HG02870 (cell line): Measurements from ENCODE around the gene OR5AU1.
"Not testable (repeated sequence)": the region's sequence is repeated elsewhere in the genome, so short reads cannot be mapped to it uniquely, and the experiment has no call there.

Experiments used
- ATAC-seq: cut with Tn5 transposase; IDR thresholded peaks from one replicate; pipeline ENCODE4 v1.9.1; 2021; ENCODE audit warnings: mild to moderate bottlenecking, moderate library complexity; ENCODE audit not compliant: unreplicated experiment

The OR5AU1 gene

DNA sequence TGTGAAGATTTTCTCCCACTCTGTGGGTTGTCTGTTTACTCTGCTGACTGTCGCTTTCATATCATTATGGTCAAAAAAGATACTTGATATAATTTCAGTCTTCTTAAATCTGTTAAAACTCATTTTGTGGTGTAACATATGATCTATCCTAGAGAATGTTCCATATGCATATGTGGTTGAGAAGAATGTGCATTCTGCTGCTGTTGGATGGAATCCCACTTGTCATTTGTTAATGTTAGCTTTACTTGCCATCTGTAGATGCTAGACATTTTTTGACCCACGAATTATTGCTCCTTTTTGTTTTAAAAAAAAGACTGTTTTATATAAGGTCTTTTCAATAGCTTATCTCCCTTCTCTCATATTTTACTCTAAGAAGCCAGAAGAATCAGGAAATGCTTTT is 26.3 kb upstream of the OR5AU1 start:
- no peak for ATAC-seq

GRCh38 chr14:21171128-21171527 is 15.3 kb upstream of the OR5AU1 start:
- no peak for ATAC-seq

DNA sequence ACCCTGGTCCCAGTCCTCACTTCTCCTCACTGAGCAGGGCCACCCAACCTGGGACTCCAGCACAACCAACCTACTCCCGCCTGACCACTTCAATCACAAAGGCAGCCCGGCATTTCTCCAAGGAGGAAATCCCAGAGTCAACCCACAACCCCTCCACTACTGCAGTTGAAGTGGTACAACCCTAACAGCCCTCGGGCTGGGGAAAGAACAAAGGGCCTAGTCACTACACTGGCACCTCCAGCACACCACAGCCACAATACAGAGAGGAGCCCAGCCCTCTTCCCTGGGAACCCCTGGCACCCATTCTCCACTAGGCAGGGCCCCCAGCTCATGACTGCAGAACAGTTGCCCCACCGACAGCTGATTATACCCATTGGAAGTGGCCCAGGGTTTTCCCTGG is 13.7 kb upstream of the OR5AU1 start:
- ATAC-seq = no peak

DNA sequence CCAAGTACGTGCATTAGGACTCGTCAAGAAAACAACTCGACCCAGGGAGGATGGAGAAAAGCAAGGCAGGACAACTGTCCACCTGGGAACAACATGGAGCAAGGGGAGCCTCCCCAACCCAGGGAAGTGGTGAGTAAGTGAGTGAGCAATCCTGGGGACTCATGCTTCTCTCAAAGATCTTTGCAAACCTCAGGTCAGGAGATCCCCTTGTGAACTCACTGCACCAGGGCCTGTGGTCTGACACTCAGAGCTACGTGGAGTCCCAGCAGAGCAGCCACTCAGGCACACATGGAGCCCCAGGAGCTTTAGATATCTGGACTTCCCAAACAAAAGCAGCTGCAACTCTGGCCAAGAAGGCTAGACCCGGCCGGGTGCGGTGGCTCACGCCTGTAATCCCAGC is 12.2 kb upstream of the OR5AU1 start:
- ATAC-seq = no peak

- ATAC-seq = not testable (repeated sequence)
Observed at GRCh38 chr14:21165670-21166069, 9.8 kb upstream of the OR5AU1 start.

DNA sequence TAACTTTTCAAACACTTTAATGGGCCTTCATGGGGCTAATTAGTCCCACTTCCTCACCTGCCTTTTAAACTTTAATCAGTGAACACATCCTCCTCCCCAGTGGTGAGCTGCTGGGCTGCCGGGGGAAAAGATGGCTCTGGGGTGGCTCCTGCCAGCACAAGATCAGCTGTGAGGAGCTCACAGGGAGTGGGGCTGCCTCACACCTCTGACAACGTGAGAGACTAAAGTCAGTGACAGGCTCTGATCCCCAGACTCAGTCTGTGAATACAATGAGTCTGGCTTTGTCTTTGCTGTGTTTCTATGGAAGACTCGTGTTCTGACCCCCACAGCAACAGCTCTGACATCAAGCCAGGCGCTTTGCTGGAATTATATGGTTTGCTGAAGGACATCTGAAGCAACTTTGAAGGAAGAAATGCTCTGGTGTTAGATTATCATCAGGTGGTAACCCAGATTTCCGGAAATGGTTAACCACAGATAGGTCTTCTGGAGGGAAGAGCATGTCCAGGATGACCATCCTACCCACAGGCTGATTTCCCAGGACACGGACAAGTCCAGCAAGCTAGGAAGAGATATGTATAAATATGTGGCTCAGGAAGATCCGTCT is 9.2 kb upstream of the OR5AU1 start:
- not testable (repeated sequence) for ATAC-seq

- no peak for ATAC-seq
Observed at GRCh38 chr14:21163871-21164291, 8.0 kb upstream of the OR5AU1 start.

DNA sequence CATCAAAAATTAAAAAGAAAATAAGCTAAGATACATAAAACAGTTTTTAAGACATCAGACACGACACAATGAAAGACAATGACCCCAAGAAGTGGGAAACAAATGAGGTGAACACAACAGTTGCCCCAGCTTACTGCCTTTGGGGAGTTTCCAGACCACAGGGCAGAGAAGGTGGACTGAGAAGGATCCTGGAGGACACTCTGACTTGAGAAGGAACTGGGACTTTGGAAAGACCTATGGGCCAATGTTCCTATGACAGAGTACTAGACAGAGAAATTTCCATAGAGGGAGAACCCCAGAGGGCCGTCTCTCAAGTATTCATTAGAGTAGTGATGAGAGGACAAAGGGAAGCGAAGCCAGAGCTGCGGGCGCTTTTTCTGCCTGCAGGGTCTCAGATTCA is 6.2 kb upstream of the OR5AU1 start:
- no peak for ATAC-seq

DNA sequence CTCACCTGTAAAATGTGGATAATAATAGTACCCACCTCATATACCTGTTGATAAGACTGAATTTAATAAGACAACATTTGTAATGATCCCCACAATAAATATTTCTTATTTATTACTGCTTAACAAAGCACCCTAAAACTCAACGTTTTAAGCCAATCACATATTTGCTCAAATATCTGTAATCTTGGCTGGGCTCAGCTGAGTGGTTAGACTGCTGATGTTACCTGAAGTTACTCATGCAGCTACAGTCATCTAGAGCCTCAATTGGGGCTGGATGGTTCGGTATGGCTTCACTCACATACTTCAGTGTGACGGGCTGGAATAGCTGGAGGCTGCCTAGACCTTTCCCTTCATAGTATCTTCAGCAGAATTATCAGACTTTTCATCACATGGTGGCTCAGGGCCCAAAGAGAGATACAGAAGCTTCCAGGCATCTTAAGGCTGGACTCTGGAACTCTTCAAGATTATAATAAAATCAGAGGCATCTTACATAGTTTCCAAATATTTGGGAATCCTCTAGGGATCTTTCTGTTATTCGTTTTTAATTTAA is 4.3 kb upstream of the OR5AU1 start:
- ATAC-seq = no peak

- ATAC-seq = not testable (repeated sequence)
Observed at GRCh38 chr14:21158175-21158574, 2.3 kb upstream of the OR5AU1 start.

DNA sequence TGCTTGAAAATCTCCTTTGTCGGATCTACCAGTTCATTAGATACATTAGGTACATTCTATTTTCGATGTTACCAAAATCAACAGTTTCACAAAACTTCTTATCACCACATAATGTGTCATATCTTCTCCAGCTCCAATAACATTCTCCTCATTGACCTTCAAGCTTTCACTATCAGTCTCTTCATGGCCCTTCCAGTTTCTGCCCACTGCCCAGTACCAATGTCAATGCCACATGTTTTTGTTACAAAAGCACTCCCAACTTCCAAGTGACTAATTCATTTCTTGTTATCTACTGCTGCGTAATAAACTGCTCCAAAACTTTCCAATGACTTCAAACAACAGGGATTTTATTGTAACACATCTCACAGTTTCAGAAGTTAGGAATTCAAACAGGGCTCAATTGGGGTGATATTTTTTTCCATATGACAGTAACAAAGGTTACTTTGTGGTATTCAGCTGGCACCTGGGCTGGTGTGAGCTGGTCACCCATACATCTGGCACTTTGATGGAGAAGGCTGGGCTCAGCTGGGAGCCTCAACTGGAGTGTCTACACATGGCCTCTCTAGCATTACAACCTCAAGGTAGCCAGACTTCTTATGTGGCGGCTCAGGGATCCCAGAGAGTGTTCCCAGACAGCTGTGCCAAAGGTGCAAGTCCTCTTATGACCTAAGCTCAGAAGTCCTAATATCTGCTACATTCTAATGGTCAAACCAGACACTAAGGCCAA is 6.1 kb downstream of the OR5AU1 start:
- ATAC-seq = no peak

DNA sequence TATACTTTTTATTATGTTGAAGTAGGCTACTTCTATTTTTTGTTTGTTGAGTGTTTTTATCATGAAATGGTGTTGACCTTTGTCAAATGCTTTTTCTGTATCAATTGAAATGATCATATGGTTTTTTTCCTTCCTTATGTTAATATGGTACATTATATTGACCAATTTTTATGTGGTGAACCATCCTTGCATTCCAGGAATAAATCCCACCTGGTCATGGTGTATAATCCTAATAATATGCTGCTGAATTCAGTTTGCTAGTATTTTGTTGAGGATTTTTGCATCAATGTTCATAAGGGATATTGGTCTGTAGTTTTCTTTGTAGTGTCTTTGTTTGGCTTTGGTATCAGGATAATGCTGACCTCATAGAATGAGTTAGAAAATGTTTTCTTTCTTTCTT is 10.4 kb downstream of the OR5AU1 start:
- no peak for ATAC-seq

GRCh38 chr14:21142357-21142756 is 13.5 kb downstream of the OR5AU1 start:
- no peak for ATAC-seq

- no peak for ATAC-seq
Observed at GRCh38 chr14:21136024-21136423, 19.8 kb downstream of the OR5AU1 start.

DNA sequence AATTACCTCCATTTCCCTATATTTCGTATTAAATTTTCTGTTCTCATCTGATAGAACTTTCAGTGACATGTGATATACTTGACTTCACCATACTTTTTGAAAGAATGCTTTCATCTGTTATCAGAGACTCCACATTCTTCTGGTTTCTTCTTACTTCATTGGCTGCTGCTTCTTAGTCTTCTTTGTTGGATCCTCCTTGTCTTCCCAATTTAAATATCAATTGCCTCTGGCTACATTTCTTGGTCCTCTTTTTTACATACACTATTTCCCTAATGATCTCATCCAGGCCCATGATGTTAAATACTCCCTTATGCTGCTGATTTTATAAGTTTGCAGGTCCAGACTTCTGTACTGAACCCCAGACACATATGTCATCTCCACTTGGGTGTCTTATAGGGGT is 22.0 kb downstream of the OR5AU1 start:
- no peak for ATAC-seq

DNA sequence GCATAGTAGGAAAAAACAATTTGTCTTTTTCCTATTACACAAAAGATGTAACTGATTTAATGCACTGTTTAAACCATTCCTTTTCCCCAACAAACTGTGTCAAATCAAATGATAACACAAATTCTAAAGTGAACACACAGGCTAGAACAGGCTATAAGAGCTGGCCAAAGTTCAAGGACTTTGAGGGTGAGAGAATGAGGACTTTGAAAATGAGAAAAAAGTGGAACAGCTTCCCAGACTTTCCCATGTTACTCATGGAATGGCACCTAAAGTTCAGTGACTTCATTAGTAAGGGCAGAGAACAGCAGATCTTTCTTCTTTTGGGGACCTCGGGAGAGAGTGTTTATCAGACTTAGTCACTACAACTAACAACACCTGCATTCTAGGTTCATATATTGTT is 32.4 kb downstream of the OR5AU1 start:
- no peak for ATAC-seq

DNA sequence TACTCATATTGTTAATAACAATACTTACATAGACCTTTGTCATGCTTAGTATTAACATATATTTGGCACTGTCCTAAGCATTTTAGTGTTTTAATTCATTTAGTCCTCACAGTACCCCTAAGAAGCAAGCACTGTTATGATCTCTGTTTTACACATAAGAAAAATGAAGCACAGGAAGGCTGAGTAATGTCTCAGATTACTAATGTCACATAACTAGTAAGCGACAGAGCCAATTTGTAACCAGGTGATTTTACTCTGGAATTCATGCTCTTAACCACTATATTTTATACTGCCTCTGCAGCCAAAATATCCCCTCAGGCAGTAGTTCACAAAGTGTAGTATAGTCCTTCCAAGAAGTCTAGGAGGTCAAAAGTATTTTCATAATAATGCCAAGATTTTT is 34.7 kb downstream of the OR5AU1 start:
- no peak for ATAC-seq

- no peak for ATAC-seq
Observed at GRCh38 chr14:21120686-21121085, 35.2 kb downstream of the OR5AU1 start.

DNA sequence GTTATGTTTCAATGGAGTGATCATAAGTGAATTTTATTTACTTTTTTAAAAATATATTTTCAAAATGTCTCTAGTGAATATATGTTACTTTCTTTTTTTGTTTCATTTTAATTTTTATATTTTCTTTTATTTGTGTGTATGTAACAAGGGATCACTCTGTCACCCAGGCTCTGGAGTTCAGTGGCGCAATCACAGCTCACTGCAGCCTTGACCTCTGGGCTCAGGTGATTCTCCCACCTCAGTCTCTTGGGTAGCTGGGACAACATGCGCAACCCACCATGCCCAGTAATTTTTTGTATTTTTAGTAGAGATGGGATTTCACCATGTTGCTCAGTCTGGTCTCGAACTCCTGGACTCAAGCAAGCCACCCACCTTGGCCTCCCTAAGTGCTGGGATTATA is 36.9 kb downstream of the OR5AU1 start:
- no peak for ATAC-seq

DNA sequence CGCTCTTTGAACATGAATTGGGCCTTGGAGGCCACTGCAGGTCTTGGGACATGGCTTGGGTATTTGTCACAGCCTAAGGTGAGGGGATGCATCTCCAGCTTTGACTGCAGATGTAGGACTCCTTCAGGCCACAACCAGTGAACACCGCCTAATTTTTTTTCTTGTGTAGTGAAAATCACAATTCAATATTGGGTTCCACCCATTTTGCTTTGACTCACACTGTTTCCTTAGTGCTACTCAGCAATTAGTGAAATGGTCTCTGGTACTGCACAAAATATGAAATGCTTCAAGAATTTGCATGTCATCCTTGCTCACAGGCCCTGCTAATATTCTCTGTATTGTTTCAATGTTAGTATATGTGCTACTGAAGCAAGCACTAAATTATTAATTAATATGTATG is 42.5 kb downstream of the OR5AU1 start:
- ATAC-seq = no peak

- ATAC-seq = no peak
Observed at GRCh38 chr14:21112255-21112654, 43.6 kb downstream of the OR5AU1 start.

DNA sequence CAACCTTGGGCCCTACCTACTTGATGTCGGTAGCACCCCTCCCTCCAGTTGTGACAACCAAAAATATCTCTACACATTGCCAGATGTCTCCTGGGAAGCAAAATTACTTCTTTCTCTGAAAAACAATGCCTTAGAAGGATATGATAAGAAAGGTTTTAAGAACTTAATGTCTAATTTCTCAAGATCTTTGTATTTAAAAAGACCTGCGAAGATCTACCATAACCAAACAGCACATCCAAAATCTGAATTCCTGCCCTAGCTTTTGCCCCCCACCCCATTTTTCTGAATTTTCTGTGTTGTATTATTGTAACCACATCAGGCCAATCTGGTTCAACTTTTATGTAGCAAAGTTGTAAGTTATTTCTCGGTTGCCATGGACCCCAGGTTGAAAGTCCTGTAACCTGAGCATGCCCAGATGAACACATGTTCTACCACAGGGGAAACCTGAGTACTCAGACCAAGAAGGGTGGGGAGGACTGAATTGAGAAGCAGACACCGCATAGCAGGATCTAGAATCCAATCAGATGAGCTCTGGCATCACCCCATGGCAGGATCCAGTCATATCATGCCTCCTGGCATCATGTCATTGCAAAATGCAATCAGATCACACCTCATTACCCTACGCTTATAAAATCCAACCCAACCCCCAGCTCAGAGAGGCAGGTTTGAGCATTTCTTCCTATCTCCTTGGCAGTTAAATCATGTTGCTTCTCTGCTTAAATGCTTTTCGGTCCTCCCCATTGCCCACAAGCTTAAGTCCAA is 46.3 kb downstream of the OR5AU1 start:
- peak; percentile 75 for ATAC-seq
